Ramos (cell line): ENCODE data around the gene ZNF443.
"Not testable (repeated sequence)": the region's sequence is repeated elsewhere in the genome, so short reads cannot be mapped to it uniquely, and the experiment has no call there.

ENCODE experiments used
- in situ Hi-C: fragments of 300-500 bp; cut with MboI; formaldehyde crosslinking; loops from one replicate; pipeline ENCODE4 v1.14.3; 2022; ENCODE audit warnings: low sequenced_read_pairs; ENCODE audit not compliant: unreplicated experiment

Gene ZNF443

DNA sequence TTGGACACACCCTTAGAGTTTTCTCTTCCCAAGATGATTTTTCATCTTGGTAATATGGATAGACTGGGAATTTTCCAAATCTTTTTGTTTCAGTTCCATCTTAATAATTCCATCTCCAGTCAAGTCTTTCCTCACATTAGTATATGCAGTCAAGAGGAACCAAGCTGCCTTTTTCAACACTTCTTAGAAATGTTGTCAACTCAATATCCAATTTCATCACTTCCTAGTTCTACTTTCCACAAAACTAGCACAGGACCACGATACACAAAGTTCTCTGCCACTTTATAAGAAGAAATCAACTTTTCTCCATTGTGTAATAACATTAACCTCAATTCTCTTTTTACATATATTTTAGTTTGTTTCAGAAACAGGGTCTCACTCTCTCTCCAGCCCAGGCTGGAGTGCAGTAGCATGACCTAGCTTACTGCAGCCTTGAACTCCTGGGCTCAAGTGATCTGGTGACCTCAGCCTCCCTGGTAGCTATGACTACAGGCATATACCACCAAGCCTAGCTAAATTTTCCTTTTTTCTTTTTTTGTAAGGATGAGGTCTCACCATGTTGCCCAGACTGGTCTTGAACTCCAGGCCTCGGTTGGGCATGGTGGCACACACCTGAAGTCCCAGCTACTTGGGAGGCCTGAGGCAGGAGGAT is 15.5 kb downstream of the ZNF443 start:
- in situ Hi-C loops = no loop called here

DNA sequence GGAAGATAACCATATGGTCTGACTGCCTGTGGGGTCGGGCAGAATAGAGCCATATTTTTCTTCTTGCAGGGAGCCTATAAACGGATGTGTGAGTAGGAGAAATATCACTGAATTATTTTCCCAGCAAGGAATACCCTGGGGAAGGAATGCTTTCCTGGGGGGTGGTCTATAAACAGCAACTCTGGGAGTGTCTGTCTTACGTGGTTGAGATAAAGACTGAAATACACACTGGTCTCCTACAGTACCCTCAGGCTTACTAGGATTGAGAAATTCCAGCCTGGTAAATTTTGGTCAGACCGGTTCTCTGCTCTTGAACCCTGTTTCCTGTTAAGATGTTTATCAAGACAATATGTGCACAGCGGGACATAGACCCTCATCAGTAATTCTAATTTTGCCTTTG is 23.5 kb downstream of the ZNF443 start:
- in situ Hi-C loops = not testable (repeated sequence)

DNA sequence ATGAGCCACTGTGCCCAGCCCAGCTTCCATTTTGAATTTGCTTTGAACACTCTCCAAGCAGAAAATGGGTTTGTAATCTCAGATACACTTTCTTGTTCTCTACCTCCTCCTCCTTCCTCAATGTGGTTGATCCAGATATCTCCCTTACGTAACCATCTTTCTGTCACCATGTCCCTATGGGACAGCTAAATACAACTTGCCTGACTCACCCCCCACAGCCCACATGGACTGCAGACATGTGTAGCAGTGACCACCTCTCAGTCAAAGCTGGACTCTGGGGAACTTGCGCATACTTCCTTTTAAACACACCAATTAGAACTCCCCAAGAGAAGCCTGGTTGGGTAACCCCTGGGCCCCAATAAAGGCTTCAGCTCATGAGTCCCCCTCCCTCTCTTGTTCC is 28.9 kb downstream of the ZNF443 start:
- in situ Hi-C loops = no loop called here

DNA sequence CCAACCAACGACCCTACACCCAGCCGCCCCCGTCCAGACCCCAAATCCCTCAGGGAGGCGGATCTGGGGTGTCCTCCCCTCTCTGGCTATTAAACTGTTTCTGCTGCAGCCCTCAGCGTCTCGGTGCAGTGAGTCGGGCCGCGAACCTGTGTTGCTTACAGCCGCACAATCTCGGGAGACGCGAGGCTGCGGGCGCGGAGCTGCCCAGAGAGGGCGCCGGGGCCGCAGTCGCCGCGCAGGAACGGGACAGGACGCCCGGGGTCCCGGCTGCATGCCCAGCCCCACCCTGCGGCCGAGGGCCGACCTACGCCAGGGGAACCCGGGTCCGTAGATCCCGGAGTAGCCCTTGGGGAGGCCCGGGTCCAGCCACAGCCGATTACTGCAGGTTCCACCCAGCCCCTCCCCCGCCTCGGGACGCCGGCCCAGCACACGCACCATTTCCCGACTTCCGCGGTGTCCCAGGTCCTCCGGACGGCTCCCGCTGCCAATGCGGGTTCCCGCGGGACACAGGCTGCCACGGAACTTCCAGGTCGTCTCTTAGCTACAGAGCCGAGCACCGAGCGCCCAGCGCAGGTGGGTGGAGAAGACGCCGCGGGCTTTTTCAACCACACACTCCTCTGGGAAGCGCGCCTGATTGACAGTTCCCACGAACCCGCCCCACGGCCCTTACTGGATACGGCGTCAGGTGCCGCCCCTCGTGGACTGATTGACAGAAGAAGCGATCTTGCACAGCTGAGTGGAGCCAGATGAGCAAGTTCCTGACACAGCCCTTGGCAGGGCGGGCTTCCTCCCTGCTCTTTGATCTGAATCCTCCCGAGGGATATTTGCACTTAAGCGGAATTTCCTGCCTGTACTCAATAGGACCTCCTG is 40.0 kb downstream of the ZNF443 start, which contains the start of gene ZNF799:
ZNF799 (minus strand) TSS at position 639 of the 870 bp plus-strand sequence; CDS start at position 438, 201 bp downstream.
- in situ Hi-C loops = no loop called here

DNA sequence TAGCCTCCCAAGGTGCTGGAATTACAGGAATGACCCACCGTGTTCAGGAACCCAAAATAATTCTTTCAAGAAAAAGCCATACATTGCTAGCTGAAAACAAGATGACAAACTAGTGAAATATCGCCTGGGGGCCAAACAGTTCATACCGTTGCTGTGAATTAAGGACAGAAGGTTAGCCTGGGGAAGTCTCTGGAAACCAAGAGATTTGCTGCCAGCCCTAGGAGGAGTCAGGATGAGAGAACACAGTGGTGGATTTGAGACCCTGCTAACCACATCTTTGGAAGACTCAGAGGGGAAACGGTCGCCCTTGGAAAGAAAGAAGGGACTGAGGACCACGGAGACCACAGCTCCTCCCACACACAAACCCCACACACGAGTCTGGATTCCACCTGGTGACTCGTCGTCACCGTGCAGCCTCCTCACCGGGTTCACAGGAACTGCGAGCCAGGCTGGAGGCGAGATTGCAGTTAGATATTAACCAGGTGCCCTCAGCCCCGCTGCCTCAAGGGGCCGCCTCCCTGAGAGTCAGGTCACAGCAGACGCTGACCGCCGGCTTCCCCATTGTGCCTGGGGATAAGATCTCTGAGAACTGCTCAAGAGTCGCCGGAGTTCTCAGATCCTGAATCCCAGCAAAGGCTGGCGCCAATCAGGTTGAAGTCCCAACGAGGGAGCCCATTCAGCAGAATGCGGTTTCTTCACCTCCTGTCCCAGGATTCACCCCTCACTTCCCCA is 40.8 kb downstream of the ZNF443 start:
- in situ Hi-C loops = not testable (repeated sequence)

DNA sequence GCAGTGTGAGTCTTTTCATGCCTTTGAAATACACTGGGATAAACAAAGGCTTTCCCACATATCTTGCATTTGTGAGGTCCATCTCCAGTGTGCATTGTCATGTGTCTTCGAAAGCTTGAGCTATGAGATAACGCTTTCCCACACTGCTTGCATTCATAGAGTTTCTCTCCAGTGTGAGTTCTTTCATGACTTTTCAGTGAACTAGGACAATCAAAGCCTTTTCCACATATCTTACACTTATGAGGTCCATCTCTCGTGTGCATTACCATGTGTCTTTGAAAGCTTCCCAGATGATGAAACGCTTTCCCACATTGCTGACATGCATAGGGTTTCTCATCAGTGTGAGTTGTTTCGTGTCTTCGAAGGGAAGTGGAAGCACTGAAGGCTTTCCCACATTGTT is 49.7 kb downstream of the ZNF443 start:
- in situ Hi-C loops = not testable (repeated sequence)

DNA sequence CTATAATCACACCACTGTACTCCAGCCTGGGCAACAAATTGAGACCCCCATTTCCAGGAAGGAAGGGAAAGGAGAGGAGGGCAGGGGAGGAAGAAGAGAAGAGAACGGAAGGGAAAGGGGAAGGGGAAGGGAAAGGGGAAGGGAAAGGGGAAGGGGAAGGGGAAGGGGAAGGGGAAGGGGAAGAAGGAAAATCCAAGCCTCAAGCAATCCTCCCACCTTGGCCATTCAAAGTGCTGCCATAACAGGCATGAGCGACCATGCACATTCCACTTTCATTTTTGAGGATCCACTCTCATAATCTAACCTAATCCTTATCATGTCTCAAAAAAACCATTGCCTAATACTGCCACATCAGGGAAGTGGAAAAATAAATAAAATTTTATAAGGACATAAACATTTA is 54.5 kb downstream of the ZNF443 start:
- in situ Hi-C loops = not testable (repeated sequence)

DNA sequence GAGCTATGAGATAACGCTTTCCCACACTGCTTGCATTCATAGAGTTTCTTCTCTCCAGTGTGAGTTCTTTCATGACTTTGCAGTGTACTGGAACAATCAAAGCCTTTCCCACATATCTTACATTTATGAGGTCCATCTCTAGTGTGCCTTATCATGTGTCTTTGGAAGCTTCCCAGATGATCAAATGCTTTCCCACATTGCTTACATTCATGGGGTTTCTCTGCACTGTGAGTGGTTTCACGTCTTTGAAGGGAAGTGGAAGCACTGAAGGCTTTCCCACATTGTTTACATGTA is 60.4 kb downstream of the ZNF443 start:
- in situ Hi-C loops = no loop called here

DNA sequence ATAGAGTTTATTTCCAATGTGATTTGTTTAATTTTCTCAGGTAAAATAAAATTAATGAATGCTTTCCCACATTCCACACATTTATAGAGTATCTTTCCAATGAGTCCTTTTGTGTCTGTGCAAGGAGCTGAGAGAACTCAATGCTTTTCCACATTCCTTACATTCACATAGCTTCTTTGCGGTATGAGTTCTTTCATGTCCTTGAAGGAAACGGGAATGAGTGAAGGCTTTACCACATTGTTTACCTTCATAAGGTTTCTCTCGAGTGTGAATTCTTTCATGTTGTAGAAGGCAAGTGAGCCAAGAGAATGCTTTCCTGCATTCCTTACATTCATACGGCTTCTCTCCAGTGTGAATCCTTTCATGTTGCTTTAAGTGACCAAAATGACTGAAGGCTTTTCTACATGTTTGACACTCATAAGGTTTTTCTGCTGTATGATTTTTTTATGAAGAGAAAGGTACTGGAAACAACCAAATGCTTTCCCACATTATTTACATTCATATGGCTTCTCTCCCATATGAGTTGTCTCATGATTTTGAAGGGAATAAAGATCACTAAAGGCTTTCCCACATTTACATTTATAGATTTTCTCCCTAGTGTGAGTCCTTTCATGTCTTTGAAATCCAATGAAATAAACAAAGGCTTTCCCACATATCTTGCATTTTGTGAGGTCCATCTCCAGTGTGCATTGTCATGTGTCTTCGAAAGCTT is 60.9 kb downstream of the ZNF443 start:
- in situ Hi-C loops = no loop called here
